ENCODE measurements around the gene AGBL4.

DNA sequence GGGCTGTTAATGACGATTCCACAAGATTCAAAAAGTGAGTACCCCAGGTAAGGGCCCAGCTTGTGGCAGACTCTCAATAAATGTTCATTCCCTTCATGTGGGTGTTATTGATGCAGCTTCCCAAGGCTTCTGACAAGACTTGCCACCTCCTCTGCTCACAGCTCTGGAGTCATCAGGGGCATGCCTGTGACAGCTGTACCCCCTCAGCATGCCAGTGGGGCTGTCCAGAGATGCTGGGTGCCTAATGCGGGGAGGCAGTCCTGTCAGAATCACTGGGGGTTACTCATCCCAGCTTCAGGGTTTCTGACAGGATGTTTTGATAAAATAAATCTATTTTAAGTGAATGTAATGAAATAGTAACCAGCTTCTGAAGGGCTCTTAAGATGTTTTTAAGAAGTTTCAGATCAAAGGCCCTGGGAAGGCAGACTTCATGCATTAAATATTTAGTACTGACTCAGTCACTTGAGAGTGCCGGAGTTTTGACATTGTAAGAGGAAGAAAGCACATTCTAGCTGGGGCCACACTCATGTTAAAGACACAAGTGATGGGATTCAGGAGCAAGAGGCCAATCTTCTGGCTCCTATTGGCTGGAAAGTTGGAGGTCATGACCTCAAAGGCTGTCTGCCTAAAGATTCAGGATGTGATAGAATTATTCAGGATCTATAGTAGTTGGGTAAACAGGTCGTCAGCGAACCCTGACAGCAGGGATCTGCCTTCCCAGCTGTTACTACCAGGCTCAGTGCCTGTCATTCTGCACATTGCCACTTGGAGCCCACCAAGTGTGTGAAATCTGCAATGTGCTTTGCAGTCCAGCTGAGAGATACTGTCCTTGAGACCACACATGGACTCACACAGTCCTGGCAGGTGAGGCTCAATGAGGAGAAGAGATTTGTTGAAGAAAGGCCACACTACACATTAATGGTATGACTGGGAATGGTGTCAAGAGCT is 1007.5 kb downstream of the AGBL4 start:
- TF ChIP-seq GATA3 (IDR thresholded peaks at IDR 0.05; ENCODE audit: low read depth, low read length) (no peak), GATA2 (IDR thresholded peaks at IDR 0.05; ENCODE audit: low read depth, low read length) (no peak)

Measured in SH-SY5Y (cell line).